ENCODE results near the gene SKI.
"Not testable (repeated sequence)": the region's sequence is repeated elsewhere in the genome, so short reads cannot be mapped to it uniquely, and the experiment has no call there.

SKI gene

GRCh38 chr1:2294033-2294724, 66.1 kb downstream of the SKI start:
- DNase-seq (ENCODE audit: low read depth) = no peak

GRCh38 chr1:2294725-2295078, 66.6 kb downstream of the SKI start:
- no peak for DNase-seq (ENCODE audit: low read depth)

- DNase-seq (ENCODE audit: low read depth) = no peak
Measured at GRCh38 chr1:2295526-2295925, 67.4 kb downstream of the SKI start.

- DNase-seq (ENCODE audit: low read depth) = not testable (repeated sequence)
Measured at GRCh38 chr1:2296211-2296610, 68.1 kb downstream of the SKI start.

- no peak for DNase-seq (ENCODE audit: low read depth)
Measured at GRCh38 chr1:2296614-2297013, 68.5 kb downstream of the SKI start.

GRCh38 chr1:2297246-2298011, 69.3 kb downstream of the SKI start:
- DNase-seq (ENCODE audit: low read depth) = no peak

GRCh38 chr1:2298685-2299084, 70.6 kb downstream of the SKI start:
- DNase-seq (ENCODE audit: low read depth) = no peak

- no peak for DNase-seq (ENCODE audit: low read depth)
Measured at GRCh38 chr1:2299131-2299627, 71.1 kb downstream of the SKI start.

- DNase-seq (ENCODE audit: low read depth) = peak; percentile 59
Measured at GRCh38 chr1:2300004-2300771, 72.1 kb downstream of the SKI start.

- DNase-seq (ENCODE audit: low read depth) = peak; percentile 87
Measured at GRCh38 chr1:2300851-2301606, 72.9 kb downstream of the SKI start.

GRCh38 chr1:2301607-2302291, 73.6 kb downstream of the SKI start:
- DNase-seq (ENCODE audit: low read depth) = no peak

- no peak for DNase-seq (ENCODE audit: low read depth)
Measured at GRCh38 chr1:2302292-2302925, 74.3 kb downstream of the SKI start.

- no peak for DNase-seq (ENCODE audit: low read depth)
Measured at GRCh38 chr1:2303016-2303775, 75.1 kb downstream of the SKI start.

GRCh38 chr1:2303781-2304180, 75.7 kb downstream of the SKI start:
- no peak for DNase-seq (ENCODE audit: low read depth)

GRCh38 chr1:2304282-2304681, 76.2 kb downstream of the SKI start:
- DNase-seq (ENCODE audit: low read depth) = no peak

- no peak for DNase-seq (ENCODE audit: low read depth)
Measured at GRCh38 chr1:2304921-2305681, 77.0 kb downstream of the SKI start.

- no peak for DNase-seq (ENCODE audit: low read depth)
Measured at GRCh38 chr1:2306151-2306978, 78.2 kb downstream of the SKI start.

GRCh38 chr1:2307064-2307605, 79.0 kb downstream of the SKI start:
- DNase-seq (ENCODE audit: low read depth) = no peak

Data from stimulated activated CD8-positive, alpha-beta memory T cell treated with anti-CD3 and anti-CD28 coated beads, Interleukin-12 subunit alpha, Interleukin-12 subunit beta, amount 100 ng/mL, for 1 hour (primary cell).